Trophoblast cell (in vitro differentiated cells and primary cell): Measurements from ENCODE around the gene BCDIN3D.

Source experiments
- DNase-seq, 2 donors: peaks; one replicate each; pipeline ENCODE4 v3.0.0-alpha.2; 2016
- H2AFZ ChIP-seq: 2 replicates; pipeline ENCODE4 v1.6.1; 2013; ENCODE audit warnings: low read length, moderate library complexity, mild to moderate bottlenecking; ENCODE audit not compliant: insufficient read depth, poor library complexity
- H2AK5ac ChIP-seq: 2 replicates; pipeline ENCODE4 v1.6.1; 2013; ENCODE audit warnings: mild to moderate bottlenecking, low read length
- H2BK120ac ChIP-seq: 2 replicates; pipeline ENCODE4 v1.6.1; 2013; ENCODE audit warnings: low read length, mild to moderate bottlenecking, moderate library complexity; ENCODE audit not compliant: insufficient read depth, poor library complexity
- H2BK12ac ChIP-seq: 2 replicates; pipeline ENCODE4 v1.6.1; 2013; ENCODE audit warnings: mild to moderate bottlenecking, low read length, moderate library complexity
- H2BK5ac ChIP-seq: 2 replicates; pipeline ENCODE4 v1.6.1; 2013; ENCODE audit warnings: low read length, low read depth, moderate library complexity, mild to moderate bottlenecking; ENCODE audit not compliant: poor library complexity
- H3K14ac ChIP-seq: 2 replicates; pipeline ENCODE4 v1.6.1; 2013; ENCODE audit warnings: mild to moderate bottlenecking, low read length
- H3K18ac ChIP-seq: 2 replicates; pipeline ENCODE4 v1.6.1; 2013; ENCODE audit warnings: mild to moderate bottlenecking, low read length
- H3K23ac ChIP-seq: 2 replicates; pipeline ENCODE4 v1.6.1; 2013; ENCODE audit warnings: low read length
- H3K27ac ChIP-seq: 2 replicates; pipeline ENCODE4 v1.5.1; 2013; ENCODE audit warnings: low read depth, mild to moderate bottlenecking, inconsistent platforms, low read length, moderate library complexity
- H3K27me3 ChIP-seq: 2 replicates; pipeline ENCODE4 v1.6.1; 2013; ENCODE audit warnings: inconsistent platforms, mild to moderate bottlenecking, low read length, moderate library complexity; ENCODE audit not compliant: insufficient read depth
- H3K36me3 ChIP-seq, 2 experiments: 1 replicate in 1 of 2; 2 replicates in 1 of 2; pipeline ENCODE4 v1.6.1; 2013; ENCODE audit warnings: low read length in 2 of 2, mild to moderate bottlenecking in 2 of 2, moderate library complexity in 1 of 2; ENCODE audit not compliant: insufficient read depth in 2 of 2, control insufficient read depth in 1 of 2
- H3K4ac ChIP-seq: 2 replicates; pipeline ENCODE4 v1.6.1; 2013; ENCODE audit warnings: low read depth, mild to moderate bottlenecking, low read length, moderate library complexity
- H3K4me1 ChIP-seq, 2 experiments: 1 replicate in 1 of 2; 2 replicates in 1 of 2; pipeline ENCODE4 v1.6.1; 2013; ENCODE audit warnings: low read length in 2 of 2, mild to moderate bottlenecking in 2 of 2, moderate library complexity in 1 of 2; ENCODE audit not compliant: insufficient read depth in 2 of 2, control insufficient read depth in 1 of 2
- H3K4me2 ChIP-seq: 2 replicates; pipeline ENCODE4 v1.6.1; 2013; ENCODE audit warnings: inconsistent platforms, mild to moderate bottlenecking, low read length, moderate library complexity
- H3K4me3 ChIP-seq: 2 replicates; pipeline ENCODE4 v1.5.1; 2013; ENCODE audit warnings: mild to moderate bottlenecking, low read depth, low read length, inconsistent platforms
- H3K79me1 ChIP-seq: one replicate; pipeline ENCODE4 v1.6.1; 2013; ENCODE audit warnings: low read length
- H3K79me2 ChIP-seq: 2 replicates; pipeline ENCODE4 v1.6.1; 2013; ENCODE audit warnings: low read length, mild to moderate bottlenecking; ENCODE audit not compliant: control insufficient read depth, insufficient read depth, poor library complexity
- H3K9ac ChIP-seq: 2 replicates; pipeline ENCODE4 v1.6.1; 2013; ENCODE audit warnings: mild to moderate bottlenecking, low read length
- H3K9me3 ChIP-seq: 2 replicates; pipeline ENCODE4 v1.6.1; 2013; ENCODE audit warnings: low read depth, mild to moderate bottlenecking, control low read depth, inconsistent platforms, low read length; ENCODE audit not compliant: insufficient read depth
- H4K12ac ChIP-seq: 2 replicates; pipeline ENCODE4 v1.6.1; 2013; ENCODE audit warnings: low read depth, mild to moderate bottlenecking, low read length, moderate library complexity
- H4K8ac ChIP-seq: 2 replicates; pipeline ENCODE4 v1.6.1; 2013; ENCODE audit warnings: low read depth, mild to moderate bottlenecking, low read length, moderate library complexity
- H4K91ac ChIP-seq: one replicate; pipeline ENCODE4 v1.6.1; 2013; ENCODE audit warnings: low read depth, mild to moderate bottlenecking, low read length, moderate library complexity
- WGBS: extraction: QIAGEN DNeasy Blood & Tissue Kit; methylation state at CpG from one replicate; pipeline ENCODE4 v1.1.7; 2013; ENCODE audit warnings: missing lambda C conversion rate; ENCODE audit not compliant: insufficient read length, insufficient coverage; ENCODE audit errors: extremely low coverage; 5-methylcytosine and 5-hydroxymethylcytosine counted together

The BCDIN3D gene

DNA sequence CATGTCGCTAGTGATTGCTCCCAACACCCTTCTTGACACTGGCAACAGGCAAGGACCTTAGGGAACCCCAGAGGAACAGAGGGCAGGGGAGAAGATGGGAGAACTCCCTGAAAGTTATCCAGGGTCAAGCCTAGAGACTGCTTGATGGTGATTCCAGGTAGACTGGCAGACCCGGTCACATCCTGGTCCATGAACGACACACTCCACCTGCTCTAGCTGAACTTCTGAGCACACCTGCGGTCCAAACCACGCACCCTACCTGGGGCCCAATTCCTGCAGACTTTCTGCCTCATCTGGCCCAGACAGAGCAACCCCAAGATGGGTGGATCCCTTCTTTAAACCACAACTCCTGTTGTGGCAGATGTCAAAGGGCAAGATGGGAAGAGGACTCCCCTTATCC, 48.9 kb downstream of the BCDIN3D start:
- Histone ChIP-seq H2AK5ac (no peak overlapping the region), H3K4me1 (no peaks in the 10 kb centered on the region), H3K27me3 (no peaks in the 10 kb centered on the region), H3K9me3 (no peaks in the 10 kb centered on the region), H2BK12ac (no peak overlapping the region), H3K18ac (no peak overlapping the region), H4K8ac (no peak overlapping the region), H3K27ac (no peak overlapping the region), H4K91ac (no peak overlapping the region), H2AFZ (no peak overlapping the region), H3K36me3 (peaks cover 60 to 65% of the 10 kb centered on the region in 2 experiments), H2BK5ac (no peak overlapping the region), H3K9ac (no peak overlapping the region), H4K12ac (no peak overlapping the region), H3K79me1 (no peaks in the 10 kb centered on the region), H3K79me2 (no peaks in the 10 kb centered on the region), H3K4me3 (no peak overlapping the region), H2BK120ac (no peak overlapping the region), H3K14ac (no peak overlapping the region), H3K4ac (no peak overlapping the region), H3K4me2 (no peak overlapping the region), H3K23ac (no peak overlapping the region)
- no CpG with 5 or more reads among the region's 5 CpGs for WGBS
- DNase-seq, result no peak

DNA sequence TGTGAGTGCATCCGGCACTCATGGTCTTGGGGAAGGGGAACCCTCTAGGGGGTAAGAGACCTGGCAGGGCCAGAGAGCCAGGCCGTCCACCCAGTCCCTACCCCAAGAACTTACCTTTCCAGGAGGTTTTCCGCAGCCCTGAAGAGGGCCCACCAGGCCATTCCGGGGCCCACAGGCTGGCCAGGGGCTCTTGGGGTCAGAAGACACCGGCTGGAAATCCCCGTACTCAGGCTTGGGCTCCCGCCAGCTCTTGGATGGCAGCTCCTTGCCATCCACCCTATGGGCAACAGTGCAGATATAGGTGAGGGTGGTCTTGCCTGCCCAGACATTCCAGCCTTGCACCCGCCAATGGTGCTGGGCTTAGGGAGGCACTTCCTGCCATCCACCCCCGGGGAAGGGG, 49.3 kb downstream of the BCDIN3D start:
- WGBS, result no CpG with 5 or more reads among the region's 9 CpGs
- no peak overlapping the region for H3K9ac ChIP-seq

GRCh38 chr12:49792976-49793580, 49.8 kb downstream of the BCDIN3D start:
- no peak overlapping the region for H3K4ac ChIP-seq
- no peak overlapping the region for H3K23ac ChIP-seq
- H3K18ac ChIP-seq, result no peak overlapping the region
- no peak overlapping the region for H3K9ac ChIP-seq
- H2AFZ ChIP-seq, result no peak overlapping the region
- no peaks in the 10 kb centered on the region for H3K4me1 ChIP-seq
- H4K8ac ChIP-seq, result no peak overlapping the region
- no peak overlapping the region for H2AK5ac ChIP-seq
- no peak overlapping the region for H3K27ac ChIP-seq
- WGBS, result no CpG with 5 or more reads among the region's 11 CpGs
- no peak overlapping the region for H3K4me2 ChIP-seq
- H3K9me3 ChIP-seq, result no peaks in the 10 kb centered on the region
- no peaks in the 10 kb centered on the region for H3K79me2 ChIP-seq
- H3K14ac ChIP-seq, result no peak overlapping the region
- peak overlapping the region; percentile 20 for H2BK12ac ChIP-seq
- no peak overlapping the region for H4K12ac ChIP-seq
- DNase-seq, result no peak
- H3K36me3 ChIP-seq, result peaks cover 54 to 59% of the 10 kb centered on the region in 2 experiments
- no peaks in the 10 kb centered on the region for H3K27me3 ChIP-seq
- no peak overlapping the region for H2BK120ac ChIP-seq
- no peak overlapping the region for H3K4me3 ChIP-seq
- H2BK5ac ChIP-seq, result no peak overlapping the region
- no peaks in the 10 kb centered on the region for H3K79me1 ChIP-seq
- no peak overlapping the region for H4K91ac ChIP-seq

More for the DNA sequence above, 49.3 kb downstream of the BCDIN3D start:
- Histone ChIP-seq H3K27me3 (no peaks in the 10 kb centered on the region), H4K12ac (no peak overlapping the region), H3K14ac (no peak overlapping the region), H2BK12ac (no peak overlapping the region), H3K4me1 (no peaks in the 10 kb centered on the region), H3K27ac (no peak overlapping the region), H3K18ac (no peak overlapping the region), H3K23ac (no peak overlapping the region), H4K91ac (no peak overlapping the region), H3K4me2 (no peak overlapping the region), H3K9me3 (no peaks in the 10 kb centered on the region), H4K8ac (no peak overlapping the region), H3K4me3 (no peak overlapping the region), H2AK5ac (no peak overlapping the region), H3K36me3 (peaks cover 59 to 63% of the 10 kb centered on the region in 2 experiments), H3K79me1 (no peaks in the 10 kb centered on the region), H2AFZ (no peak overlapping the region), H3K4ac (no peak overlapping the region), H3K79me2 (no peaks in the 10 kb centered on the region), H2BK5ac (no peak overlapping the region), H2BK120ac (no peak overlapping the region)
- no peak for DNase-seq

GRCh38 chr12:49792181-49792970, 50.5 kb downstream of the BCDIN3D start:
- WGBS, result no CpG with 5 or more reads among the region's 20 CpGs
- Histone ChIP-seq H4K8ac (no peak overlapping the region), H3K79me2 (no peaks in the 10 kb centered on the region), H3K4me1 (no peaks in the 10 kb centered on the region), H2AFZ (no peak overlapping the region), H3K27ac (no peak overlapping the region), H3K36me3 (peaks cover 47 to 53% of the 10 kb centered on the region in 2 experiments), H2BK120ac (no peak overlapping the region), H3K9ac (no peak overlapping the region), H3K4ac (no peak overlapping the region), H4K12ac (no peak overlapping the region), H3K9me3 (no peaks in the 10 kb centered on the region), H3K4me3 (no peak overlapping the region), H3K14ac (no peak overlapping the region), H3K23ac (no peak overlapping the region), H3K18ac (no peak overlapping the region), H3K4me2 (no peak overlapping the region), H2BK5ac (no peak overlapping the region), H3K79me1 (no peaks in the 10 kb centered on the region), H2BK12ac (no peak overlapping the region), H4K91ac (no peak overlapping the region), H2AK5ac (no peak overlapping the region), H3K27me3 (no peaks in the 10 kb centered on the region)
- no peak for DNase-seq
